ENCODE data around the gene LDLRAD3.
A peak's percentile ranks its signal among the peaks of the same experiment; 100 is the strongest.
"Not testable (repeated sequence)": the region's sequence is repeated elsewhere in the genome, so short reads cannot be mapped to it uniquely, and the experiment has no call there.

The LDLRAD3 gene

GRCh38 chr11:35995681-35996271, 51.9 kb downstream of the LDLRAD3 start:
- no peak for DNase-seq (ENCODE audit: low spot score)

- DNase-seq (ENCODE audit: low spot score), result no peak
Measured at GRCh38 chr11:35997902-35998520, 54.1 kb downstream of the LDLRAD3 start.

GRCh38 chr11:35998634-35999033, 54.8 kb downstream of the LDLRAD3 start:
- no peak for DNase-seq (ENCODE audit: low spot score)

- DNase-seq (ENCODE audit: low spot score), result no peak
Measured at GRCh38 chr11:36000616-36001190, 56.8 kb downstream of the LDLRAD3 start.

- no peak for DNase-seq (ENCODE audit: low spot score)
Measured at GRCh38 chr11:36002196-36002595, 58.3 kb downstream of the LDLRAD3 start.

- DNase-seq (ENCODE audit: low spot score), result no peak
Measured at GRCh38 chr11:36002796-36003195, 58.9 kb downstream of the LDLRAD3 start.

GRCh38 chr11:36006556-36006955, 62.7 kb downstream of the LDLRAD3 start:
- no peak for DNase-seq (ENCODE audit: low spot score)

- no peak for DNase-seq (ENCODE audit: low spot score)
Measured at GRCh38 chr11:36007127-36007655, 63.3 kb downstream of the LDLRAD3 start.

- DNase-seq (ENCODE audit: low spot score), result no peak
Measured at GRCh38 chr11:36008584-36008983, 64.7 kb downstream of the LDLRAD3 start.

GRCh38 chr11:36009473-36009872, 65.6 kb downstream of the LDLRAD3 start:
- peak; percentile 67 for DNase-seq (ENCODE audit: low spot score)

GRCh38 chr11:36010010-36010740, 66.3 kb downstream of the LDLRAD3 start:
- peak; percentile 29 for DNase-seq (ENCODE audit: low spot score)

- DNase-seq (ENCODE audit: low spot score), result no peak
Measured at GRCh38 chr11:36011574-36011973, 67.7 kb downstream of the LDLRAD3 start.

- DNase-seq (ENCODE audit: low spot score), result peak; percentile 27
Measured at GRCh38 chr11:36012455-36012854, 68.6 kb downstream of the LDLRAD3 start.

- DNase-seq (ENCODE audit: low spot score), result peak; percentile 27
Measured at GRCh38 chr11:36012979-36013378, 69.1 kb downstream of the LDLRAD3 start.

GRCh38 chr11:36013446-36013845, 69.6 kb downstream of the LDLRAD3 start:
- not testable (repeated sequence) for DNase-seq (ENCODE audit: low spot score)

GRCh38 chr11:36013950-36014897, 70.4 kb downstream of the LDLRAD3 start:
- DNase-seq (ENCODE audit: low spot score), result no peak

- no peak for DNase-seq (ENCODE audit: low spot score)
Measured at GRCh38 chr11:36014898-36015665, 71.2 kb downstream of the LDLRAD3 start.

- DNase-seq (ENCODE audit: low spot score), result no peak
Measured at GRCh38 chr11:36015799-36016198, 71.9 kb downstream of the LDLRAD3 start.

- no peak for DNase-seq (ENCODE audit: low spot score)
Measured at GRCh38 chr11:36016263-36016662, 72.4 kb downstream of the LDLRAD3 start.

- DNase-seq (ENCODE audit: low spot score), result no peak
Measured at GRCh38 chr11:36016709-36017108, 72.8 kb downstream of the LDLRAD3 start.
